Fibroblast of villous mesenchyme (primary cell): ENCODE measurements around the gene NRDC. TPM values are rescaled to one million over a fixed set of nuclear protein-coding genes. Genes with fewer than 3 reads are reported as not detected.
A peak's percentile ranks its signal among the peaks of the same experiment; 100 is the strongest.
"Not testable (repeated sequence)": the region's sequence is repeated elsewhere in the genome, so short reads cannot be mapped to it uniquely, and the experiment has no call there.

Experiments used
- DNase-seq: peaks from one replicate; pipeline ENCODE4 v3.0.0-alpha.2; 2010; ENCODE audit warnings: low read depth
- H3K4me3 ChIP-seq: 2 replicates; pipeline ENCODE4 v1.5.1; 2011; ENCODE audit warnings: low read depth, mild to moderate bottlenecking, low read length
- CTCF ChIP-seq: IDR thresholded peaks from 2 replicates; pipeline ENCODE4 v1.5.1; 2012; ENCODE audit warnings: low read depth, mild to moderate bottlenecking, low read length; ENCODE audit not compliant: insufficient read depth
- total RNA-seq: library from RNA; depleted of rRNA; stranded (reverse); fragments of >200 nt; gene quantifications from 2 replicates; pipeline ENCODE4 v1.2.3, GENCODE V29; 2012

Gene NRDC
- total RNA-seq, 1 donor = 112 TPM

- peak; percentile 82 for DNase-seq
- no peak overlapping the region for H3K4me3 ChIP-seq
- no peak for TF ChIP-seq CTCF
These were observed 19.7 kb upstream of the NRDC start for GRCh38 chr1:51898090-51898734.

GRCh38 chr1:51897699-51898031 is 19.1 kb upstream of the NRDC start:
- peak; percentile 84 for DNase-seq
- no peak for TF ChIP-seq CTCF
- H3K4me3 ChIP-seq = no peak overlapping the region

GRCh38 chr1:51894748-51895147 is 16.2 kb upstream of the NRDC start:
- DNase-seq, H3K4me3 ChIP-seq: not testable (repeated sequence)

- DNase-seq = no peak
- no peak for TF ChIP-seq CTCF
- H3K4me3 ChIP-seq = peak overlapping the region; percentile 100
These were observed 265 bp downstream of the NRDC start for GRCh38 chr1:51878308-51878615.

GRCh38 chr1:51877434-51878307 is 856 bp downstream of the NRDC start:
- DNase-seq = peak; percentile 63
- no peak for TF ChIP-seq CTCF
- H3K4me3 ChIP-seq = peak overlapping the region; percentile 100

- peak overlapping the region; percentile 100 for H3K4me3 ChIP-seq
- no peak for TF ChIP-seq CTCF
- DNase-seq = no peak
These were observed 2.7 kb downstream of the NRDC start for GRCh38 chr1:51875836-51876235.

GRCh38 chr1:51875291-51875772 is 3.2 kb downstream of the NRDC start:
- DNase-seq = no peak
- peak overlapping the region; percentile 22 for H3K4me3 ChIP-seq
- no peak for TF ChIP-seq CTCF

- DNase-seq, H3K4me3 ChIP-seq: not testable (repeated sequence)
These were observed 5.3 kb downstream of the NRDC start for GRCh38 chr1:51873270-51873669.
